DMS 273 (cell line): Measurements from ENCODE around the gene SERPINI1.
"Not testable (repeated sequence)": the region's sequence is repeated elsewhere in the genome, so short reads cannot be mapped to it uniquely, and the experiment has no call there.

Experiments
- DNase-seq: peaks from one replicate; lab custom pipeline; 2025; ENCODE audit not compliant: unreplicated experiment; lab: John Stamatoyannopoulos, UW

SERPINI1 gene

DNA sequence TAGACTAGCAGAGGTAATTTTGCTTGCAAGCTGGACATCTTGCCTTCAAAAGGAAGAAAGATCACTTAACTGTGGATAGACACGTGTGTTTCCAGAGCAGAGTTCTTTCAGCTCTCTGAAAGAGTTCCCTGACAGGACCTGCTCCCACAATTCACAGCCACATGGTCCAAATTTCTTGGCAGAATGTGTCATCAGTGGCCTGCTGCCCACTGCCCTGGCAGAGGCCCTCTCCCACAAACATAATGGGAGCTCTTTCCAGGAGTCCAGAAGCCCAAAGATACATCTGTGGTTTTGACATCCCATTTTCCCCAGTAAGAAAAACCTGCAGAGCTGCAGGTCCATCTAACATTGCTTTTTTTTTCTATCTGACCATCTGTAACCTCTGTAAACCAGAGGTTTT lies 48.3 kb downstream of the SERPINI1 start:
- peak; percentile 26 for DNase-seq

DNA sequence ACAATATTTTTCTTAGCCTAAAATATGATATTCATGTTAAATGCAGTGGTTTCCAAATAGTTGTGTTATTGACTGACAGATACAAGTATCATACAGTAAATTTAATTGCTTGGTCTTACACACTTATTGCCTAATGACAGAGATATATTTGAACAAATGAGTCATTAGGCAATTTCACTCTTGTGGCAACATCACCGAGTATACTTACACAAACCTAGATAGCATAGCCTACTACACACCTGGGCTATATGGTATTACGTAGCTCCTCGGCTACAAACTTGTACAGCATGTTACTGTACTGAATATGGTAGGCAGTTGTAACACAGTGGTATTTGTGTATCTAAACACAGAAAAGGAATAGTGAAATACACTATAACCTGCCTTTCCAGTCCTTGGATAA lies 50.3 kb downstream of the SERPINI1 start:
- no peak for DNase-seq

DNA sequence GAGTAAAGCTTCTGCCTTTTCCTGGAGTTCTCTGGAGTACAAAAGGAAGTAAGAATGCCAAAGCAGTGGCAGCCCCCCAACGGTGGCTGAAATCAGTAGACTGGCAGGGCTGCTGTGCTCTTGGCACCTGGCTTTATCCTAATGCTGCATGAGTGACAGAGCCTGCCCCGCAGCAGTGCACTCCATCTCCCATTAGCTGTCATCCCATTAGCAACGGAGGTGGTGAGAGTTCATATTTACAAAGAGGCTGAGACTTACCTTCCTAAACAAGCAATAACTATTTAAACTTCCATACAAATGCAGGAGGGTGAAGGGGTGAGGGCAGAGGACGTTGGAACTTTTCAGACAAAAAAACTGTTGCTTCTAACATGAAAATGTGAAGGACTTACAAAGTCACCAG lies 51.9 kb downstream of the SERPINI1 start:
- no peak for DNase-seq

- DNase-seq: no peak
Observed at GRCh38 chr3:167798443-167798842, 62.9 kb downstream of the SERPINI1 start.

GRCh38 chr3:167808910-167809309 lies 73.4 kb downstream of the SERPINI1 start:
- no peak for DNase-seq

DNA sequence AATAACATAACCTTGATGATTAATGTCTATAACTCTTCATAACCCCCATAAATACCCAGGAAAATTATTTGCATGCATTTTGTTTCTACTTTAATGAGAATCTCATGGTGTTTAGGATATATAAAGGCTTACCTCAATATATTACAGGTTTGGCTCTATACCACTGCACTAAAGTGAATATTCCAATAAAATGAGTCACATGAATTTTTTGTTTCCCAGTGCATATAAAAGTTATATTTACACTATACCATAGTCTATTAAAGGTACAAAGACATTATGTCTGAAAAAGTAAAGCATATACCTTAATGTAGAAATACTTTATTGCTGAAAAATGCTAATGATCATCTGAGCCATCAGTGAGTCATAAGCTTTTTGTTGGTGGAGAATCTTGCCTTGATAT lies 74.7 kb downstream of the SERPINI1 start:
- DNase-seq: no peak

GRCh38 chr3:167811031-167811430 lies 75.5 kb downstream of the SERPINI1 start:
- DNase-seq: no peak

DNA sequence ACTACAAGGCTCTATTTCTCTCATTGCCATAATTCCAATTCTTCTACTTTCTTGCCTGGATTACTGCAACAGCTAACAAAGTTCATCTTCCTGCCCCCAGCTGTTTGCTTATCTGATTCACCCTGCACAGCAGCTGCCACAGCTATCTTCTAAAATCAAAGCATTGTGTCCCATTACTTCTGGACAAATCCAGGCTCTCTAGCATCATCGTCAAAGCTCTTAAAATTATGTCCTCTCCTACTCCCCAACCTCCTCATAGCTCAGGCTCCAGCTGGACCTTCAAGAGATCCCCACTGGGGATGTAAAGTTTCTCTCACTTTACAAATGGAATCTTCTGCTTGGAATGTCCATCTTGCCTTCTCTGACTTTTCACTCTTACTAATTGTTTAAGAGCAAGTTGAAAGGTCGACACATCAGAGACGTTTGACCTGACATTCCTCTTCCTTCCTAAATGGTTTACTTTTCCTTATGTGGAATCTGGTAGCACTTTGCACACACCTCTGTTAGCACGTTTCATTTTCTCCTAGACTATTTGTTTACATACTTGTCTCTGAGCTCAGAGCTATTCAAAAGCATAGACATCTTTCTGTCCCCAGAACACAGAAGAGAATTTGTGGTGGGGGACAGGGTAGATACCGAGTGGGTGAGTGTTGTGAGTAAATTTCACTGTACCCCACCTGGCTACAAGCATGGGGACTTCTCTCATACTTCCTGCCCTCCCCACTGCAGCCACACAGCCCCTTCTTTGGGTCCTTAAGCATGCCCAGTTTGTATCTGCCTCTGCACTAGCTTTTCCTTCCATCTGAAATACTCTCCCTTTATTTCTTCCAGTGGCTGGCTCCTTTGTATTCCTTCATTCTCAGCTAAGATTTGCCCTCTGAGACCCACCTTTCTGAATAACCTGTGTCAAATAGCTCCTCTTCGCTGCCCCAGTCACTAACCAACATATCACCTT lies 77.9 kb downstream of the SERPINI1 start:
- no peak for DNase-seq

- DNase-seq: peak; percentile 27
Observed at GRCh38 chr3:167814441-167814951, 79.0 kb downstream of the SERPINI1 start.

DNA sequence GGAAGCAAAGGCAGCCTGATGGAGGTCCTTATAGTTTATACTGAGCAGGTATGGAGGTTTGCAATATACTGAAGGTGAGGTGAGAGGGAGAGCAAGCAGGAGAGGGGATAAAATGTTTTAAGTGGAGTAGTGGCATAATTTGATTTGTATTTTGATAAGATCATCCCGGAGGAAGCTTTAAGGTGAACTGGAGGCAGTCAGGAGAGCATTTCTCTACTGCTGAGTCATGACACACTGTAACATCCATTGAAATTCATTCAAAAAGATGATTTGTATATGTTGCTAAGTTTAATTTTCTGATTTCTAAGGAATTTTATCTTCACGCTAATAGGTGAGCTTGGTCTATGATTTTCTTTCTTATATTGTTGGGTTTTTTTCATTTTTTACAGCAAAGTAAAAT lies 81.4 kb downstream of the SERPINI1 start:
- no peak for DNase-seq

- no peak for DNase-seq
Observed at GRCh38 chr3:167820102-167820865, 84.8 kb downstream of the SERPINI1 start.

GRCh38 chr3:167821248-167821805 lies 85.8 kb downstream of the SERPINI1 start:
- DNase-seq: no peak

DNA sequence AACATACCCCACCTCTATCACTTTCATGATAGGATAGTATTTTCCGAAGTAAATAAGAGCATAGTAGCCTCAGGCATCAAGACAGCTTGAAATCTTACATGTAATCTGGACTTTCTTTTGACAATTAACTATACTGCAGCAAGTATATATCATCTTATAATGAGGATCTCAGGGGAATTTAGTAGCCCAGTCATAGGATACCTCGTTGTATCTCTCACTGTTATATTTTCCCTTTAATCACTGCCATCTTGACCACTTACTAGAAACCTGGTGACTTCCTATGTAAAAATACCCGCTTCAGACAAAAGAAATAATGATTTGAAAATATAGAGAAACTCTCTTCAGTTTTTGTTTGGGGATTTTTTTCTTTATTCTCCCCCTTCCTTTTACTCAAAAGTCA lies 88.2 kb downstream of the SERPINI1 start:
- DNase-seq: no peak

- not testable (repeated sequence) for DNase-seq
Observed at GRCh38 chr3:167827588-167827987, 92.1 kb downstream of the SERPINI1 start.

DNA sequence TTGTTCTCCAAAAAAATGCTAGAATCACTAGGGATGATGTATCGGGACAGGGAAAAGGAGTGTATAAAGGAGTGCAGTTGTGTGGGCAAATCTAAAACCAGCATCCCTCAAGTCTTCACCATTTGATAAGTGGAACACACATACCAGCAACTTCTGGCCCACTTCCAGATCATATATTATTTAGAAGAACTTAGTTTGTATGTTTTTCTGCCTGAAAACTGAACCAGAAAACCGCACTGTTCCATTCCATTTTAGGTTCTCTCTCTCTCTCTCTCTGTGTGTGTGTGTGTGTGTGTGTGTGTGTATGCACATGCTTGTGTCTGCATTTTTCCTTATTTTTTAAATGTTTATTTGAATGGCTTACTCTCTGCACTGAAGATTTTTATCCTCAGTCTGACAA lies 93.5 kb downstream of the SERPINI1 start:
- DNase-seq: peak; percentile 21

DNA sequence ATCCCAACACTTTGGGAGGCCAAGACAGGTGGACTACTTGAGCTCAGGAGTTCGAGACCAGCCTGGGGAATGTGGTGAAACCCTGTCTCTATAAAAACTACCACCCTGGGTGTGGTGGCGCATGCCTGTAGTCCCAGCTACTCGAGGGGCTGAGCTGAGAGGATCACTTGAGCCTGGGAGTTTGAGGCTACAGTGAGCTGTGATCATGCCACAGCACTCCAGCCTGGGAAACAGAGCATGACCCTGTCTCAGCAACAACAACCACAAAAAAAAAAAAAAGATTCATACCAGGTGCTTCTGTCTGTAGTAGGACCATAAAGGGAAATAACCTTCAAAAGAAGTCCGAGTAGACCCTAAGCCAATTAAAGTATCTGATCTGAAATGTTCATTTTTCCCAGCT lies 94.5 kb downstream of the SERPINI1 start:
- no peak for DNase-seq

- no peak for DNase-seq
Observed at GRCh38 chr3:167835359-167835758, 99.8 kb downstream of the SERPINI1 start.

DNA sequence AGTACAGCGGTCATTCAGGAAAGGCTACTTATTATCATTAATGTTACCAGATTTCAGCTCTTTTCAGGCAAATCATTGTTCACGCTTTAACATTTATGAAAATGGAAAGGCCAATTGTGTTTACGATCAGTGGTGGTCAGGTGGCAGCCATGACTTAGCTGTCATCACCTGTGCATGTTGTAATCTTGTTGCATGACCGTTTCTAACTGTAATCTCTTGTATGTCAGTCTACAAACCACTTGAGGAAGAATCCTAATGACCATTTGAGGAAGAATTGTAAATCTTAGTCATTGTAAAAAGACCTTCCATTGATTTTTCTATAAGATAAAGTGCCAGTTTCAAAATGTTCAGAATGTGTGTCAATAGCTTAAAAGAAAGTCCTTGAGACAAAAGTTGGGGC lies 100.4 kb downstream of the SERPINI1 start:
- no peak for DNase-seq

GRCh38 chr3:167837466-167837865 lies 101.9 kb downstream of the SERPINI1 start:
- DNase-seq: peak; percentile 69

DNA sequence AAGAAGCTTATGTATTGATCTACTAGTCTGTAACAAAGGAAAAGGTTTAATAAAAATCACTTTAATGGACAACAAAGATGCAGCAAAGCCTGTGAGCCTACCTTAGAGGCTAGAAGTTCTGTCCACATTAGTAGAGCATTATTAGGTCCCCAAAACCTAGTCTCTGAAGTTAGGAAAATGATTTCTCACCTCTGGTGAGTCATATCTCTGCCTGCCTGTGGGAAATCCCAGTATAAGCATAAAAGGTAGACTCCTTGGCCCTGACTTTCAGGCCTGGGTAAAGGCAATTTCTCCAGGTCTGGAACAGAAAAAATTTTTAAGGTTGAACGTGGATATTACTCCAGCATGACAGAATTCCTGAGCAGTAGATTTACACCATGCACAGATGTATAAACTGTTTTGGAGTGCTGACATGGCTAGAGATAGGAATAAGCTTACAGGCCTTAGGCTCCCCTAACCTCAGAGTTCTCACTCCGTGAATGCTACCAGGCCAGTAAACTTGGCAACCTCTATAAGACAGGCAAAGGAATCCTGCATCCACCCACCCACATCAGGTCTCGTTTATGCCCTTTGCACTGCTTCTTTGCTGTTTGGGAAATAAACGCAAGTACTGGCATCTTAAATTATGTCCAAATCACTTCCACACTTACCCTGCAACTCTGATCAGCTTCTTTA lies 104.1 kb downstream of the SERPINI1 start:
- no peak for DNase-seq

- no peak for DNase-seq
Observed at GRCh38 chr3:167840247-167840646, 104.7 kb downstream of the SERPINI1 start.
